Lower leg skin (tissue), 4 donors: ENCODE measurements around the gene SGF29. TPM values are rescaled to one million over a fixed set of nuclear protein-coding genes. Genes with fewer than 3 reads are reported as not detected.

Source experiments
- DNase-seq, 2 donors: peaks; one replicate each; pipeline ENCODE4 v3.0.0-alpha.2; 2019; ENCODE audit warnings: low spot score in 2 of 2
- H3K4me3 ChIP-seq: fragments of 200-600 bp; sonication (generic); 2 replicates; pipeline ENCODE4 v1.5.1; 2017; ENCODE audit warnings: mild to moderate bottlenecking, low read depth; ENCODE audit not compliant: poor library complexity, severe bottlenecking
- CTCF ChIP-seq, 3 donors: fragments of 450-650 bp; IDR thresholded peaks; one replicate each; pipeline ENCODE4 v1.5.1; 2016; ENCODE audit warnings: antibody characterized with exemption in 3 of 3, mild to moderate bottlenecking in 3 of 3, moderate library complexity in 2 of 3
- POLR2A ChIP-seq, 2 donors: fragments of 450-650 bp; IDR thresholded peaks; one replicate each; pipeline ENCODE4 v1.6.1; 2016 to 2017; ENCODE audit warnings: antibody characterized with exemption in 2 of 2, mild to moderate bottlenecking in 1 of 2, moderate library complexity in 1 of 2
- WGBS, 2 donors: methylation state at CpG; one replicate each; pipeline ENCODE4 v1.1.5; 2018; 5-methylcytosine and 5-hydroxymethylcytosine counted together
- intact Hi-C: fragments of 100-400 bp; cut with DNase I; formaldehyde crosslinking; loops from one replicate; pipeline ENCODE4 v1.15.0; 2023; ENCODE audit warnings: low total_unique reads
- total RNA-seq, 4 donors: library from RNA; depleted of rRNA; stranded (reverse); fragments of >200 nt; gene quantifications; one replicate each; pipeline ENCODE4 v1.1.0, GENCODE V29; 2016

The SGF29 gene
- total RNA-seq, 4 donors from 2014 or later, result 16.7 to 29.9 (median 26.8) TPM

GRCh38 chr16:28567292-28567691 lies 13.6 kb downstream of the SGF29 start:
- intact Hi-C loops, result no loop called here
- WGBS, 2 donors, result 94% methylated on average over 2 of the region's 2 CpGs
- no peak overlapping the region for H3K4me3 ChIP-seq
- no peak for DNase-seq
- TF ChIP-seq POLR2A (IDR thresholded peaks at IDR 0.05) (no peak), CTCF (IDR thresholded peaks at IDR 0.05) (no peak)

DNA sequence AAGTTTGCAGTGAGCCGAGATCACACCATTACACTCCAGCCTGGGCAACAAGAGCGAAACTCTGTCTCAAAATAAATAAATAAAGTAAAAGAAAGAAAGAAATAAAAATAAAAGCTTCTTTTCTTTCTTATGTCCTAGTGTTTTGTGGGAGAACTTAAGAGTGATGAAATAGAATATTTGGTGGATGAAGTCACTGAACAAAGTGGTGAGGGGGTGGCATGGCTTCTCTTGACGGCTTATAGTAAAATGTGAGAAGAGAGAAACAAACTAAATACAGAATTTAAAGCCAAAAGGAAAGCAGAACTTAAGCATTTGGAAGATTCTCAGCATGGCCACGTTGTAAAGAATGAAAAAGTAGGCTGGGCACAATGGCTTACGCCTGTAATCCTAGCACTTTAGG lies 15.3 kb downstream of the SGF29 start:
- no peak for DNase-seq
- TF ChIP-seq POLR2A (IDR thresholded peaks at IDR 0.05), result no peak
- no peak for TF ChIP-seq CTCF (IDR thresholded peaks at IDR 0.05)
- H3K4me3 ChIP-seq, result no peak overlapping the region
- intact Hi-C loops, result no loop called here
- 76 to 86% methylated on average over 5 of the region's 5 CpGs for WGBS, 2 donors

DNA sequence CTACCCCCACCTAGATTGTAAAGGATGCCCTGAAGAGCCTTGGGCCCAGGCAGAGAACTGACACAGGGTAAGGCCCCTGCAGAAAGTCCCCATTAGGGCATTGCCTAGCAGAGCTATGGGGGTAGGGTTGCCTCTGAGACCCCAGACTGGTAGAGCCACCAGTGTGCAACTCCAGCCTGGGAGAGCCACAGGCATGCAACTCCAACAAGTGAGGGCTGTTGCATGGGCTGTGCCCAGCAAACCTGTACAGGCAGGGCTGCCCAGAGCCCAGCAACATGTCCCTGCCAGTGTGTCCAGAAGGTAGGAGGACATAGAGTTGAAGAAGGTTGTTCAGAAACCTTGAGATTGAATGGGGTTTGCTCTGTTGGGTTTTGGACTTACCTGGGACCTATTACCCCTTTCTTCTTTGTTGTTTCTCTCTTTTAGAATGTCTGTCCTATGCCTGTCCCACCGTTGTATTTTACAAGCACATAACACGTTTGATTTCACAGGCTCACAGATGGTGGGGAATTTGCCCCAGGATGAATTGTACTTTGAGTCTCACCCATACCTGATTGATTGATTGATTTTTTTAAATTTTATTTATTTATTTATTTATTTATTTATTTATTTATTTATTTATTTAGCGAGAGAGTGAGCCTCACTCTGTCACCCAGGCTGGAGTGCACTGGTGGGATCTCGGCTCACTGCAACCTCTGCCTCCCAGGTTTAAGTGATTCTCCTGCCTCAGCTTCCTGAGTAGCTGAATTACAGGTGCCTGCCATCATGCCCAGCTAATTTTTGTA lies 16.4 kb downstream of the SGF29 start:
- no peak for DNase-seq
- H3K4me3 ChIP-seq, result no peak overlapping the region
- TF ChIP-seq POLR2A (IDR thresholded peaks at IDR 0.05), result no peak
- TF ChIP-seq CTCF (IDR thresholded peaks at IDR 0.05), result no peak
- intact Hi-C loops, result no loop called here
- WGBS, 2 donors, result 93 to 97% methylated on average over 4 of the region's 4 CpGs

DNA sequence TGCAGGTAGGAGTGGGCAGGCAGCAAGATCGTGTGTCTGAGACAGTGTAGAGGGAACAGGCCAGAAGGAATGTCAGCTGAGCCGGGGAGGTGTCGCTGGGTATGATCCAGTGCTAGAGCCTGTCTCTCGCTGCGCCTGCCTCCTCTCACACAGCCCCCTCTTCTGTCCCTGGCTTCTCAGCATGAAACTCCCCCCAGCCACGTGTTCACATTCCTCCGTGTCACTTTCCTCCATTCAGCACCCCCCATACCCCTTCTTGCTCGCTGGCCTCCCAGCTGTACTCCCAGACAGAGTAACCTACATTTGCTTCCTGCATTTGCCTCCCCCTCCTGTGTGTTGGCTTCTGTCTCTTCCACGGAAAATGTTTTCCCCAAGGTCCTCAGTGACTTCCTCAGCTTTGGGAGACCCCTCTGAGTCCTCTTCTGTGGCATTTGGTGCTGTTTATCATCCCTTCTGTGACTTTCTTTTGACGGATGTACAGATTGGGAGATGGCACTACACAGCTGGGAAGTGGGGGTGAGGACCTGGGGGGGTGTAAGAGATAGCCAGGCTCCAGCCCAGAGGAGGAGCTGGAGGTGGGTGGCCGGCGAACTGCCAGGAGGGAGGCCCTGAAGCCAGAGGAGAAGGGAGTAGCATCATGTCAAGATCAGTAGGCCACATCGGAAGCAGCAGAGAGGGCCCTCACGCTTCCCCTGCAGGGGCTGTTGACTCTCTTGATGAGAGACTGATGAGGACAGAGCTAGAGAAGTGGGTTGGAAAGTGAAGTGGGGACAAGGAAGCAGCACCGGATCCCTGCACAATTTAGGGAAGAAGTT lies 19.2 kb downstream of the SGF29 start:
- no peak overlapping the region for H3K4me3 ChIP-seq
- intact Hi-C loops, result no loop called here
- TF ChIP-seq CTCF (IDR thresholded peaks at IDR 0.05) (no peak), POLR2A (IDR thresholded peaks at IDR 0.05) (no peak)
- WGBS, 2 donors, result 56 to 70% methylated on average over 15 of the region's 15 CpGs
- no peak for DNase-seq

GRCh38 chr16:28573738-28574718 lies 20.3 kb downstream of the SGF29 start:
- TF ChIP-seq CTCF (IDR thresholded peaks at IDR 0.05) (no peak), POLR2A (IDR thresholded peaks at IDR 0.05) (no peak)
- intact Hi-C loops, result no loop called here
- DNase-seq, result no peak
- 77 to 85% methylated on average over 17 of the region's 17 CpGs for WGBS, 2 donors
- H3K4me3 ChIP-seq, result no peak overlapping the region
